GM18858 (cell line): ENCODE data around the gene CDH11.

ENCODE experiments used
- ATAC-seq: cut with Tn5 transposase; IDR thresholded peaks from one replicate; pipeline ENCODE4 v1.9.1; 2021; ENCODE audit not compliant: unreplicated experiment

Gene CDH11

GRCh38 chr16:64981568-64982281 lies 140.1 kb downstream of the CDH11 start:
- ATAC-seq = no peak

DNA sequence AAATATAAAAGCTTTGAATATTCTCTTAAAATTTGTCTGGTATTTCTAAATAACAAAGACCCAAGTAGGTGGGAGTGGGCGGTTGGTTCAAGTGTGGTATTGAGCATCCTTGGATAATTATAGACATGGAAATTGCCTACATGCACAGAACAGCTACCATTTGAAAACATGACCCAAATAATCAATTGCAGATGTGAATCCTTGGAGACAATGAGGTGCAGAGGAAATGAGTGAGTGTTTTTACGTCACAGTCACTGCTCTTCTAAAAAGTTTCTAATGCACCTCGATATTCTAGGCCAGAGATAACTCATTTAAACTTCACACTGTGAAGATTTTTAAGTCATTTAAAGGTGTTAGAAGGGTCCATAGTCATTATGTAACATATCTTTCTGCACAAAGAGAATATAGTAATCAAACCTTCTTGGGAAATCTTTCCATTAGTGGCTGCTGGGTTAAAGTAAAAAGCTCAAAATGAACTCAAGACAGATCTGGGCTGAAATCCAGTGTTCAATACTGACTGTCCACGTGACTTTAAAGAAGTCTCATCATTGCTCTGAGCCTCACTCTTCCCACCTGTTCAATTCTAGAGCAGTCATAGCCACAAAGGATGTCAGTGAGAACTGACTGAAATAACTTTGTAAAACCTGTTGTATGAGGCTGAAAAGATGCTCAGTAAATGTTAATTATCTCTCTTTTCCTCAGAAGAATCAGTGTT lies 144.5 kb downstream of the CDH11 start:
- ATAC-seq = no peak

DNA sequence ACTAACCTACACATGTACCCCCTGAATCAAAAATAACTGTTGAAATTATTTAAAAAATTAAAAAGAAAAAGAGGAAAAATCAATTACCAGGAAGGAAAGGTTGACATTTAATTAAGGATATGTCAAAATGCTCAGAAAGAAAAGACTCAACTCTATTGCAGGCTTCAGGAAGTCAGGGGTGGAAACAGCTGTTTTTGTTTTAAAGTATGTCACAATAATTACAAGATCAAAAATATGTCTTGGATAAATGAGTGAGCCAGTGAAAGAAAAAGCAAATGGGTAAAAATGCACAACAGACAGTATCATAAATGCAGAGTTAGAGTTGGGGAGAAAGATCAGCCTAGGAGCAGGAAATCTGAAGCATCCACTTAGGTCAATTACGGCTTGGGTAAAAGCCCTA lies 146.0 kb downstream of the CDH11 start:
- no peak for ATAC-seq

DNA sequence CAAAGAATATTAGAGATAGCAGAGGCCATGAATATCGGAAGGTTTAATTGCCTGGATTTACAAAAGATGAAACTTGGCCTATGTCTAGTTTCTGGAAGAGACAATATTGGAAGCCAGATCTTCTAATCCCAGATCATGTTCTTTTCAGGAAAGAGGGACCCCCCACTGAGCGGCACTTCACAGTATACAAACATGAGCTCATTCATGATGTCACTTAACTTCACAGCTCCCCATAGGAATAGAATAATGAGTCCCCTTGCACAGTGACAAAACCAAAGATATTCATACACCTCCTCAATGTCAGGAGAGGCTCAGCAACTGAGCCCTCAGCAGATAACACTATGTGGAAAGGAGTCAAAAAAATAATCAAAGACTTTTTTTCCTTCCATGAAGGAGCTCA lies 147.5 kb downstream of the CDH11 start:
- no peak for ATAC-seq

DNA sequence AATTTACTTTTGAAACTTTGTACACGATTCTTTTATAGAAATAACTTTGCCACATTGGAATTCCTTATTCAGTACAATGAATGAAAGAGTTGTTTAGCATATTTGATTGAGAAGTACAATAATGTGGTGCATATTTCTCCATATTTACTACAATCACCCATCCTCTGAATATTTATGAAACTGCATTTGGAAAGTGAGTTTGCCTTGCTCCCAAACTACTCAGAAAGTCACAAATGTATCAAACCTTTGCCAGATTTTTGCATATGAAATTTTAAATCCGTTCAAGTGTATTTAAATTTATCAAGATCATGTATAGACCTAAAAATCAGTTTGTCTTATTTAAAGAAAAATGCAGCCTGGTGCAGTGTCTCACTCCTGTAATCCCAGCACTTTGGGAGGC lies 148.7 kb downstream of the CDH11 start:
- ATAC-seq = no peak

DNA sequence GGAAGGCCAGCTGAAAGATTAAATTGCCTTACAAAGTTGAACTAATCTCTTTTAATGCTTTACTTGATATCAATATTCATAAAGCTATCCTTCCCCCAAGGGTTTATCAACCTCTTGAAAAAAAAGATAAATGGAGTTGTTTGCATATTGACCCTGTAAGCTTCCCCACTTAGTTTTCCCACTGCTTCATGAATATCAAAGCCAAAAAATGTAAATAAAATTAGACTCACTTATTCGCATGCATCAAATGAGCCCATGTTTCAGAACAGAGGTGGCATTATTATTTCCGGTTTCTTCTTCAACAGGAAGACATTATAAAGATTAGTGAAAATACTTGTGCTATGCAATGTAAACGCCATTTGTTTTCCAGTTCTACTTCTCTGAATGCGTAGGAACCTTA lies 150.7 kb downstream of the CDH11 start:
- ATAC-seq = no peak

DNA sequence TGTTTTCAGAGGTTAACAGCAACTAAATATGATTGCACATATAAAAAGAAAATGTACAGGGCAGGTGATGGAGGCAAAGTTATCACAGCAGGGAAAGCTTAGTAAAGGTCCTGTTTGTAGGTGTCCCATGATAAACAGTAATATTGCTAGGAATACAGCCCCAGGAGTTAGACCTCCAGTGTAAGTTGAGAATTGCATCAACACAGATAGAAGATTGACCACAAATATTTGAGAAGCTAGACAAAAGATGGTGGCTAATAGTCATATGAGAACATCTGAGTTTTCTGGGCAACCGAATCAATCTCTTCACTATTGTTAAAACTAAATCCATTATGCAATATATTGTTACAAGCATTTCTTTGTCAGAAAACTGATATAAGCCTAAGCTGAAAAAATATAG lies 152.6 kb downstream of the CDH11 start:
- ATAC-seq = no peak

- no peak for ATAC-seq
Measured at GRCh38 chr16:64968539-64968938, 153.3 kb downstream of the CDH11 start.

GRCh38 chr16:64964126-64964540 lies 157.7 kb downstream of the CDH11 start:
- ATAC-seq = no peak

DNA sequence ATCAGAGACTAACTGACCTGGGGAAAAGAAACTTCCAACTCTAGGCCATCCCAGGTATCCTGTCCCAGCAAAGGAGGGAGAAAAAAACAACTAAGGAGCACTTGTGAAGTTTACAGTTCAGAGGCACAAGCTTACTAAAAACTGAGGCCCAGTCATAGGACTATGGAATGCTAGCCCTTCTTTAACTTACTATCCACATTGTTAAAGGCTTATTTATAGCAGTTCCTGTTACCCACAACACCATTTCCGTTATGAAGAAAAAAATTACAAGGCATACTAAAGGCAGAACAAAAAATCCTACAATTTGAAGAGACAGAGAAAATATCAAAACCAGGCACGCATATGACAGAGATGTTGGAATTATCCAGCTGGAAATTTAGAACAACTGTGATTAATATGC lies 159.1 kb downstream of the CDH11 start:
- no peak for ATAC-seq

DNA sequence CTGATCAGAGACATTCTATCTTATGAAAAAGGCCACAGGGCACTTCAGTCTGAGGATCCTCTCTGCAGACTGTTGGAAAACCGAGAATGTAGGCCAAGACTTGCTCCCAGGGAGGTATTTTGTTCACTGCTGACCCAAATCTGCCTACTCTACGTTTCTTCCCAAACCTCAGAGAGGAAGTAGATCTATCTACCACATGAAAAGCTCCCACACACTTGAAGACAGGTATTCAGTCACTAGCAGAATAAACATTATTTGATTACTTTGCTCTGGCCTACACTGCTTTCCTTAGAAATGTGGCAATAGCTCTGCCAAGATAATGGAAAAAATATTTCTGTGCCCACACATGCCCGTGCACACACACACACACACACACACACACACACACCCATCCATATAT lies 164.6 kb downstream of the CDH11 start:
- ATAC-seq = no peak

- ATAC-seq = no peak
Measured at GRCh38 chr16:64952177-64952576, 169.7 kb downstream of the CDH11 start.

GRCh38 chr16:64951193-64951592 lies 170.7 kb downstream of the CDH11 start:
- no peak for ATAC-seq

DNA sequence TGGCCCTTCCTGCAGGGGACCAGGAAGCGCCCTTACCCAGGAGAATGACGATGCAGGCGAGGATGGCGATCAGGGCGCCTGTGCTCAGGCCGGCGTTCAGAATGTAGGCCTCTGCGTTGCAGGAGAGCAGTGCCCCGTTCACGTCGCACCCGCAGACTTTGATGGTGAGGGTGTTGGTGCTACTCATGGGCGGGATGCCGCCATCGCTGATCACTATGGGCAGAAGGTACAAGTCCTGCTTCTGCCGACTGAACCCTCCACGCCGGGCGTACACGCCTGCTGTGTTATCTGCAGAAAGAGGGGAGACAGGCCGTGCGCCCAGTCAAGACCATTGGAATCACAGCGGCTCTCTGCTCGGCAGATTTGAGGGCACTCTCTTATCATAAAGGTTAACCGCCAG lies 171.1 kb downstream of the CDH11 start:
- no peak for ATAC-seq

GRCh38 chr16:64950262-64950661 lies 171.6 kb downstream of the CDH11 start:
- ATAC-seq = no peak

- ATAC-seq = no peak
Measured at GRCh38 chr16:64948056-64948455, 173.8 kb downstream of the CDH11 start.

GRCh38 chr16:64947651-64948050 lies 174.2 kb downstream of the CDH11 start:
- no peak for ATAC-seq

DNA sequence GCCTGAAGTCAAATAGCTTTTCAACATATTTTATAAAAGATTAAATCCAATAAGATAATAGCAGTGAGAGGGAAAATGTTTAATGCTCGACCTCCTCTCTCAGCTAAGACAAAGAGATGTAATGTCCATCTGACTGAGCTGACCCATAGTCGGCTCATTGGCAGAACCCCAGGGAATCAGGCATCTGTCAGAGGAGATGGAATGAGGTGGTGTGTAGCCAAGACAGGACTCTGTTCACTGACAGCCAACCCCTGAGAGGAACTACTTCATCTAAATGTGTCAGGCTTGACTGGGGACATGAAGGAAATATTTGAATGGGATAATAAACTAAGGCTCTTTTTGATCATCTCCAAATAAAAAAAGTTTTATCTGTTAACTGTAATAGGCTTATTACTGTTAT lies 188.0 kb downstream of the CDH11 start:
- ATAC-seq = no peak

- ATAC-seq = no peak
Measured at GRCh38 chr16:64926476-64926875, 195.4 kb downstream of the CDH11 start.

DNA sequence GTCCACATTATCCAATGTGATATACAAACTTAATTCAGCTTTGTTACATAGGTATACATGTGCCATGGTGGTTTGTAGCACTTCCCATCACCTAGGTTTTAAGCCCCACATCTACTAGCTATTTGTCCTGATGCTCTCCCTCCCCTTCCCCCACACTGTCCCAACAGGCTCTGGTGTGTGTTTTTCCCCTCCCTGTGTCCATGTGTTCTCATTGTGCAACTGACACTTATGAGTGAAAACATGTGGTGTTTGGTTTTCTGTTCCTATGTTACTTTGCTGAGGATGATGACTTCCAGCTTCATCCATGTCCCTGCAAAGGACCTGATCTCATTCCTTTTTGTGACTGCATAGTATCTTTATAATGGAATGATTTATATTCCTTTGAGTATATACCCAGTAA lies 196.7 kb downstream of the CDH11 start:
- ATAC-seq = no peak

- no peak for ATAC-seq
Measured at GRCh38 chr16:64924086-64924485, 197.8 kb downstream of the CDH11 start.

GRCh38 chr16:64919929-64920607 lies 201.8 kb downstream of the CDH11 start:
- no peak for ATAC-seq
